ENCODE results near the gene ADAMTS14.

GRCh38 chr10:70677620-70678249, 5.4 kb downstream of the ADAMTS14 start:
- TF ChIP-seq SUZ12 (IDR thresholded peaks at IDR 0.05) (no peak), HDGF (IDR thresholded peaks at IDR 0.05; ENCODE audit: borderline replicate concordance) (no peak), SP1 (IDR thresholded peaks at IDR 0.05) (no peak), BHLHE40 (IDR thresholded peaks at IDR 0.05; ENCODE audit: borderline replicate concordance) (no peak), FOXM1 (IDR thresholded peaks at IDR 0.05; ENCODE audit: borderline replicate concordance) (no peak), ARNT (IDR thresholded peaks at IDR 0.05) (no peak), LEF1 (IDR thresholded peaks at IDR 0.05; ENCODE audit: borderline replicate concordance) (no peak)

Data from HEK293T (cell line).